GM18907 (cell line): ENCODE measurements around the gene ALS2CL.
"Not testable (repeated sequence)": the region's sequence is repeated elsewhere in the genome, so short reads cannot be mapped to it uniquely, and the experiment has no call there.

ENCODE experiments used
- ATAC-seq: cut with Tn5 transposase; IDR thresholded peaks from one replicate; pipeline ENCODE4 v1.9.1; 2021; ENCODE audit warnings: mild to moderate bottlenecking, moderate library complexity; ENCODE audit not compliant: unreplicated experiment

ALS2CL gene

GRCh38 chr3:46705022-46705530 lies 11.6 kb upstream of the ALS2CL start:
- no peak for ATAC-seq

- ATAC-seq: not testable (repeated sequence)
Observed at GRCh38 chr3:46704346-46704745, 10.9 kb upstream of the ALS2CL start.

GRCh38 chr3:46703013-46703520 lies 9.6 kb upstream of the ALS2CL start:
- ATAC-seq: no peak

GRCh38 chr3:46702246-46703012 lies 8.9 kb upstream of the ALS2CL start:
- ATAC-seq: no peak

GRCh38 chr3:46701181-46701939 lies 7.9 kb upstream of the ALS2CL start, which contains the start of gene TMIE:
Gene TMIE (plus strand): TSS chr3:46701392. CDS start chr3:46701488, 96 bp downstream.
- no peak for ATAC-seq

- no peak for ATAC-seq
Observed at GRCh38 chr3:46700772-46701171, 7.3 kb upstream of the ALS2CL start.

GRCh38 chr3:46699676-46700523 lies 6.4 kb upstream of the ALS2CL start:
- no peak for ATAC-seq

GRCh38 chr3:46695962-46696894 lies 2.7 kb upstream of the ALS2CL start:
- ATAC-seq: no peak

GRCh38 chr3:46695177-46695961 lies 1.9 kb upstream of the ALS2CL start:
- no peak for ATAC-seq

- ATAC-seq: no peak
Observed at GRCh38 chr3:46694520-46694919, 1.0 kb upstream of the ALS2CL start.

GRCh38 chr3:46693892-46694226 lies 380 bp upstream of the ALS2CL start:
- ATAC-seq: no peak

- no peak for ATAC-seq
Observed at GRCh38 chr3:46692566-46692990, 901 bp downstream of the ALS2CL start.

GRCh38 chr3:46690798-46691197 lies 2.7 kb downstream of the ALS2CL start:
- no peak for ATAC-seq

GRCh38 chr3:46685446-46685845 lies 8.0 kb downstream of the ALS2CL start:
- ATAC-seq: no peak

- no peak for ATAC-seq
Observed at GRCh38 chr3:46684891-46685290, 8.6 kb downstream of the ALS2CL start.

GRCh38 chr3:46682974-46683373 lies 10.5 kb downstream of the ALS2CL start:
- no peak for ATAC-seq

- no peak for ATAC-seq
Observed at GRCh38 chr3:46681856-46682540, 11.5 kb downstream of the ALS2CL start.

GRCh38 chr3:46681387-46681786 lies 12.1 kb downstream of the ALS2CL start:
- no peak for ATAC-seq
